ENCODE measurements around the gene RNFT2.
"Not testable (repeated sequence)": the region's sequence is repeated elsewhere in the genome, so short reads cannot be mapped to it uniquely, and the experiment has no call there.

The RNFT2 gene

GRCh38 chr12:116710370-116711150, 27.6 kb upstream of the RNFT2 start:
- no peak for DNase-seq

GRCh38 chr12:116712458-116713303, 25.4 kb upstream of the RNFT2 start:
- no peak for DNase-seq

- DNase-seq = no peak
Observed at GRCh38 chr12:116713527-116713926, 24.6 kb upstream of the RNFT2 start.

- DNase-seq = no peak
Observed at GRCh38 chr12:116714175-116714574, 23.9 kb upstream of the RNFT2 start.

GRCh38 chr12:116717466-116718437, 20.4 kb upstream of the RNFT2 start:
- DNase-seq = no peak

GRCh38 chr12:116718655-116719454, 19.3 kb upstream of the RNFT2 start:
- no peak for DNase-seq

- no peak for DNase-seq
Observed at GRCh38 chr12:116719731-116720528, 18.2 kb upstream of the RNFT2 start.

- DNase-seq = no peak
Observed at GRCh38 chr12:116722245-116722644, 15.9 kb upstream of the RNFT2 start.

- DNase-seq = no peak
Observed at GRCh38 chr12:116726694-116727093, 11.4 kb upstream of the RNFT2 start.

- DNase-seq = no peak
Observed at GRCh38 chr12:116727261-116727660, 10.9 kb upstream of the RNFT2 start.

- DNase-seq = no peak
Observed at GRCh38 chr12:116727891-116728290, 10.2 kb upstream of the RNFT2 start.

GRCh38 chr12:116731801-116732200, 6.3 kb upstream of the RNFT2 start:
- no peak for DNase-seq

- DNase-seq = no peak
Observed at GRCh38 chr12:116734156-116734768, 3.9 kb upstream of the RNFT2 start.

- DNase-seq = no peak
Observed at GRCh38 chr12:116735084-116735483, 3.0 kb upstream of the RNFT2 start.

GRCh38 chr12:116735951-116736599, 2.0 kb upstream of the RNFT2 start:
- DNase-seq = no peak

GRCh38 chr12:116736962-116737773, 947 bp upstream of the RNFT2 start:
- no peak for DNase-seq

- DNase-seq = no peak
Observed at GRCh38 chr12:116739381-116739887, 1.3 kb downstream of the RNFT2 start.

GRCh38 chr12:116742787-116743186, 4.7 kb downstream of the RNFT2 start:
- DNase-seq = not testable (repeated sequence)

GRCh38 chr12:116744766-116745165, 6.7 kb downstream of the RNFT2 start:
- DNase-seq = no peak
